OCI-LY1 (cell line): ENCODE data around the gene CEP68.

Experiments used
- H2AFZ ChIP-seq: fragments of 200-600 bp; sonication (generic), shearing (Covaris generic); 2 replicates; pipeline ENCODE4 v1.6.0; 2014; ENCODE audit warnings: antibody characterized with exemption, mild to moderate bottlenecking, low read length
- H3F3A ChIP-seq: fragments of 200-600 bp; sonication (generic), shearing (Covaris generic); 2 replicates; pipeline ENCODE4 v1.6.0; 2014; ENCODE audit warnings: mild to moderate bottlenecking, antibody characterized with exemption, low read length, moderate library complexity; ENCODE audit not compliant: insufficient read depth
- H3K27ac ChIP-seq: fragments of 200-600 bp; sonication (generic); 2 replicates; pipeline ENCODE4 v1.5.1; 2014; ENCODE audit warnings: low read length, mixed run types, mild to moderate bottlenecking, low read depth; ENCODE audit not compliant: poor library complexity, severe bottlenecking
- H3K27me3 ChIP-seq: fragments of 200-600 bp; sonication (generic); 2 replicates; pipeline ENCODE4 v1.6.0; 2014; ENCODE audit warnings: antibody characterized with exemption, mild to moderate bottlenecking, low read length, moderate library complexity; ENCODE audit not compliant: insufficient read depth
- H3K36me3 ChIP-seq: fragments of 200-600 bp; sonication (generic); 2 replicates; pipeline ENCODE4 v1.6.1; 2014; ENCODE audit warnings: mild to moderate bottlenecking, antibody characterized with exemption, low read length, moderate library complexity, mixed read lengths; ENCODE audit not compliant: insufficient read depth
- H3K4me1 ChIP-seq: fragments of 200-600 bp; sonication (generic); 2 replicates; pipeline ENCODE4 v1.5.1; 2014; ENCODE audit warnings: mild to moderate bottlenecking, low read length, moderate library complexity; ENCODE audit not compliant: insufficient read depth, severe bottlenecking
- H3K4me2 ChIP-seq: fragments of 200-600 bp; sonication (generic), shearing (Covaris generic); 2 replicates; pipeline ENCODE4 v1.6.1; 2014; ENCODE audit warnings: low read length
- H3K4me3 ChIP-seq: fragments of 200-600 bp; sonication (generic); 2 replicates; pipeline ENCODE4 v1.5.1; 2014; ENCODE audit warnings: low read length, low read depth, mild to moderate bottlenecking, mixed read lengths; ENCODE audit not compliant: poor library complexity, severe bottlenecking
- H3K79me2 ChIP-seq: fragments of 200-600 bp; shearing (Covaris generic); 2 replicates; pipeline ENCODE4 v1.6.1; 2016; ENCODE audit warnings: mixed run types, low read length, mixed read lengths; ENCODE audit not compliant: insufficient read depth
- H3K9ac ChIP-seq: fragments of 200-600 bp; sonication (generic), shearing (Covaris generic); 2 replicates; pipeline ENCODE4 v1.6.1; 2014; ENCODE audit warnings: mild to moderate bottlenecking, low read length, mixed read lengths
- H3K9me2 ChIP-seq: fragments of 200-600 bp; sonication (generic), shearing (Covaris generic); 2 replicates; pipeline ENCODE4 v1.6.1; 2014; ENCODE audit warnings: low read depth, mild to moderate bottlenecking, low read length, mixed read lengths
- H3K9me3 ChIP-seq: fragments of 200-600 bp; shearing (Covaris generic); 2 replicates; pipeline ENCODE4 v1.6.1; 2014; ENCODE audit warnings: low read length, mixed read lengths
- H4K20me1 ChIP-seq: fragments of 200-600 bp; sonication (generic), shearing (Covaris generic); 2 replicates; pipeline ENCODE4 v1.6.0; 2016; ENCODE audit warnings: mild to moderate bottlenecking, low read length; ENCODE audit not compliant: insufficient read depth
- EZH2 ChIP-seq: fragments of 200-600 bp; sonication (generic), shearing (Covaris generic); IDR thresholded peaks from 2 replicates; pipeline ENCODE4 v1.8.0; 2017; ENCODE audit warnings: borderline replicate concordance, mixed run types, mild to moderate bottlenecking, antibody characterized with exemption, low read length, moderate library complexity, mixed read lengths
- TF ChIP-seq, protein P1 (sequence below): fragments of 200-600 bp; sonication (generic), shearing (Covaris generic); IDR thresholded peaks from 2 replicates; pipeline ENCODE4 v1.5.1; 2017; ENCODE audit warnings: mild to moderate bottlenecking, antibody characterized with exemption, low read length, moderate library complexity, mixed read lengths

Gene CEP68

DNA sequence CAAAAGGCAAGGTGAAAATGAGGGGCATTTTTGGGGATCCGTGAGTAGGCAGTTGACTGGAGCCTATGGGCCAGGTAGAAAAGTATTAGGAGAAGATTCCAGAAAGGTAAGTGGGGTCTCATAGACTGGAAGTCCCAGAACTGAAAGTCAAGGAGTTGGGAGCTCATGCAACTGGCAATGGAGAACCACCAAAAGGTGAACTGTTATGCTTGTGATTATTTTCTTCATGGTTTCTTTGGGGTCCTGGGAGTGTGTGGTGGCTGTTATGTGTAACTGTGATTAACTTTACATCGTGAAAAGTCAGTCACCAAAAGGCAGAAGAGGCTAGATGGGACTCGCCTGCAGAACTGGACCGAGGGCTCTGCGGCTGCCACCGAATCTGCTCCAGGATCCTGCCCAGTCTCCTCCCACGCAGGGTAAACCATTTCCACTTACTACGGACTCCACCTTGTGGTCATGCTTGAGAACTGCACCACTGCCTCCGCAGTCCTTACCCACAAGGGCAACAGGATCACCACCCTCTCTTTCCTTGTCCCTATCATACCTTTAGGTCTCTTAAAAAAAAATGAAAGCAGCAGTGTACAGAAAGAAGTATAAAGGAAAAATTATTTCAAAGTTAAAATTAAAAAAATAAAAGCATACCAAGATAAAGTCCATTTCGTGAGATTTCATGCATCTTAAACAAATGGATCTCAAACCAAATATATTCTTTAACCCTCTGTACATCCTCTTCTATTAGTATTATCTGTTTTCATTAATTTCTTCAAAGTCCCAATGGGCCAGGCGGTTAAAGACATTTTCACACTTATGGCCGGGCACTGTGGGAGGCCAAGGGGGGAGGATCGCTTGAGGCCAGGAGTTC lies 15.6 kb upstream of the CEP68 start:
- Histone ChIP-seq H4K20me1 (no peaks in the 10 kb centered on the region), H3K27ac (peak overlapping the region; percentile 61), H3K4me2 (peak overlapping the region; percentile 29), H3K4me3 (no peak overlapping the region), H3K4me1 (peaks cover 22% of the 10 kb centered on the region), H3K36me3 (peaks cover 59% of the 10 kb centered on the region), H2AFZ (no peak overlapping the region), H3K9me3 (no peaks in the 10 kb centered on the region), H3K27me3 (no peaks in the 10 kb centered on the region), H3K9ac (no peak overlapping the region), H3F3A (no peaks in the 10 kb centered on the region), H3K79me2 (no peaks in the 10 kb centered on the region), H3K9me2 (no peaks in the 10 kb centered on the region)
- no peak for TF ChIP-seq EZH2
- TF ChIP-seq, protein P1, sequence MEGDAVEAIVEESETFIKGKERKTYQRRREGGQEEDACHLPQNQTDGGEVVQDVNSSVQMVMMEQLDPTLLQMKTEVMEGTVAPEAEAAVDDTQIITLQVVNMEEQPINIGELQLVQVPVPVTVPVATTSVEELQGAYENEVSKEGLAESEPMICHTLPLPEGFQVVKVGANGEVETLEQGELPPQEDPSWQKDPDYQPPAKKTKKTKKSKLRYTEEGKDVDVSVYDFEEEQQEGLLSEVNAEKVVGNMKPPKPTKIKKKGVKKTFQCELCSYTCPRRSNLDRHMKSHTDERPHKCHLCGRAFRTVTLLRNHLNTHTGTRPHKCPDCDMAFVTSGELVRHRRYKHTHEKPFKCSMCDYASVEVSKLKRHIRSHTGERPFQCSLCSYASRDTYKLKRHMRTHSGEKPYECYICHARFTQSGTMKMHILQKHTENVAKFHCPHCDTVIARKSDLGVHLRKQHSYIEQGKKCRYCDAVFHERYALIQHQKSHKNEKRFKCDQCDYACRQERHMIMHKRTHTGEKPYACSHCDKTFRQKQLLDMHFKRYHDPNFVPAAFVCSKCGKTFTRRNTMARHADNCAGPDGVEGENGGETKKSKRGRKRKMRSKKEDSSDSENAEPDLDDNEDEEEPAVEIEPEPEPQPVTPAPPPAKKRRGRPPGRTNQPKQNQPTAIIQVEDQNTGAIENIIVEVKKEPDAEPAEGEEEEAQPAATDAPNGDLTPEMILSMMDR = peak; percentile 91

DNA sequence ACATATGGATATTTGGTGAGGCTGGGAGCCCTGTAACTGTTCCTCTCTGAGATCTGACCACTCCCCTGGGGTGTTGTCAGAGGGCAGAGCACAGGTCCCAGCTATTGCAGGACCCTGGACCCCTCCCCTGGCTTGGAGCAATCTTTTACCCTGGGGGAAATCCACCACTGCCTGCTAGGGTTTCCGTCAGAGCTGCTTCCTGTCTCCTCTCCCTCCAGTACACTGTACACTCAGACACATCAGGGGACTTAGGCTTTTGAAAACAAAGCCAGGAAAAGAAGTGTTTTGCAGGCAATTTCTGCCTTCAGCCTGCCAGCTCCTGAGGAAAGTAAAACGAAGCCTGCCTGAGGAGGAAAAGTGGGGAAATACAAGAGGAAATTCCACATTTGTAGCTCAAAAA lies 13.2 kb upstream of the CEP68 start:
- Histone ChIP-seq H3K27ac (no peak overlapping the region), H3K9me2 (no peaks in the 10 kb centered on the region), H3K4me3 (no peak overlapping the region), H3K4me2 (no peak overlapping the region), H3K4me1 (peaks cover 11% of the 10 kb centered on the region), H3K79me2 (no peaks in the 10 kb centered on the region), H2AFZ (no peak overlapping the region), H3K9me3 (peaks cover 5% of the 10 kb centered on the region; the same call in 1 of the 2 replicates), H3F3A (no peaks in the 10 kb centered on the region), H3K36me3 (peaks cover 59% of the 10 kb centered on the region), H4K20me1 (no peaks in the 10 kb centered on the region), H3K27me3 (no peaks in the 10 kb centered on the region), H3K9ac (no peak overlapping the region)
- TF ChIP-seq, protein P1 = no peak
- no peak for TF ChIP-seq EZH2

DNA sequence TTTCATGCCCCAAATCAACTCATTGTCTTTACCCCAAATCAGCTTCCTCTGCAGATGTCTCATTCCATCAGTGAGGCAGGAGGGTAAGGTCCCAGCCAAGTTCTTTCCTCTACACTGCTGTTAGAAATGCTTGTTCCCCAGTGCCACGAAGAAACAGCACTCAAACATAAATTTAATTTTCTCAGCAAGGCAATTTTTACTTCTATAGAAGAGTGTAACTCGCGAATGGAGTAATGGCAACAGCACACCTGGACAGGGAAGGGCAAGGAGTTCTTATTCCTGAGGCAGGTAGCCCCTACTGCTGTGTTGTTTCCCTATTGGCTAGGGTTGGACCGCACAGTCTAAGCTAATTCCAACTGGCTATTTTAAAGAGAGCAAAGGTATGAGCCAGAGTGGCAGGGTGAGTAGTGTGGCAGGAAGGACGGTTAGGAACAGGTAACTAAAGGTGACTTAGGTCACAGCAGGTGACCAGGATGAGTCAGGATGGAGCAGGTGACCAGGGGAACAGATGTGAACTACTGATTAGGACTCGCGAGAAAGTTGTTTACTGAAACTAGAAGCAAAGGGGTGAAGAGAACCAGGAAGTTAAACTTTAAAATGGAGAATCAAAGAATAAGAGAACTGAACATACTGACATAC lies 12.0 kb upstream of the CEP68 start:
- Histone ChIP-seq H3K9ac (no peak overlapping the region), H3K9me3 (peaks cover 6% of the 10 kb centered on the region; the same call in 1 of the 2 replicates), H3K4me2 (no peak overlapping the region), H3K27me3 (no peaks in the 10 kb centered on the region), H3F3A (no peaks in the 10 kb centered on the region), H3K36me3 (peaks cover 61% of the 10 kb centered on the region), H2AFZ (no peak overlapping the region), H3K4me3 (no peak overlapping the region), H3K27ac (no peak overlapping the region), H3K4me1 (peaks cover 11% of the 10 kb centered on the region), H3K79me2 (no peaks in the 10 kb centered on the region), H3K9me2 (no peaks in the 10 kb centered on the region), H4K20me1 (no peaks in the 10 kb centered on the region)
- TF ChIP-seq, protein P1 = no peak
